Heart right ventricle (tissue), 16 donors: ENCODE measurements around the gene CREBL2. TPM values are rescaled to one million over a fixed set of nuclear protein-coding genes. Genes with fewer than 3 reads are reported as not detected.

Experiments
- ATAC-seq, 8 donors: fragments of 200-7000 bp; cut with Tn5 transposase; one replicate each; pipeline ENCODE4 v1.9.1; 2020; ENCODE audit warnings: mild to moderate bottlenecking in 8 of 8, moderate library complexity in 8 of 8, moderate number of reproducible peaks in 1 of 8
- DNase-seq, 2 donors: peaks; one replicate each; pipeline ENCODE4 v3.0.0-alpha.2; 2020
- H3K27ac ChIP-seq, 10 donors: fragments of 200-600 bp; sonication (generic) in 2 of 10; one replicate each; pipeline versions ENCODE4 v1.5.0 to v1.8.0; 2020 to 2022; ENCODE audit warnings: mild to moderate bottlenecking in 3 of 10
- H3K27me3 ChIP-seq, 7 donors: fragments of 200-600 bp; one replicate each; pipeline ENCODE4 v1.8.0; 2021 to 2022; ENCODE audit warnings: mild to moderate bottlenecking in 2 of 7
- H3K36me3 ChIP-seq, 9 donors: fragments of 200-600 bp; sonication (generic) in 1 of 9; one replicate each; pipeline versions ENCODE4 v1.5.0 to v1.8.0; 2020 to 2022; ENCODE audit warnings: mild to moderate bottlenecking in 2 of 9
- H3K4me1 ChIP-seq, 9 donors: fragments of 200-600 bp; sonication (generic) in 1 of 9; one replicate each; pipeline versions ENCODE4 v1.5.0 to v1.8.0; 2020 to 2022; ENCODE audit warnings: mild to moderate bottlenecking in 4 of 9
- H3K4me3 ChIP-seq, 10 donors: fragments of 200-600 bp; sonication (generic) in 2 of 10; one replicate each; pipeline versions ENCODE4 v1.5.0 to v1.8.0; 2020 to 2022; ENCODE audit warnings: mild to moderate bottlenecking in 7 of 10, moderate library complexity in 2 of 10
- H3K9me3 ChIP-seq, 11 donors: fragments of 200-600 bp in 10 of 11; sonication (generic) in 2 of 11; one replicate each; pipeline versions ENCODE4 v1.5.0 to v1.8.0; 2013 to 2022; ENCODE audit warnings: mild to moderate bottlenecking in 2 of 11, control low read depth in 1 of 11, moderate library complexity in 1 of 11
- WGBS, 2 donors: extraction: QIAGEN DNeasy Blood & Tissue Kit; methylation state at CpG; one replicate each; pipeline ENCODE4 v1.1.7; 2013; ENCODE audit warnings: inconsistent platforms in 1 of 2; 5-methylcytosine and 5-hydroxymethylcytosine counted together
- intact Hi-C, 10 donors: fragments of 100-400 bp; cut with DNase I; formaldehyde crosslinking; loops; one replicate each; pipeline versions ENCODE4 v1.11.1 to v1.14.2; 2022
- polyA plus RNA-seq, 2 donors: library from polyadenylated mRNA; stranded (reverse); fragments of 200-250 nt; gene quantifications; one replicate each; pipeline ENCODE4 v1.2.3, GENCODE V29; 2013
- total RNA-seq, 10 donors: library from RNA; stranded (reverse); fragmentation: NEBNext Ultra II Directional in 3 of 10; extraction: Animal tissue kit (Norgen Biotek cat#: 25700) in 3 of 10; gene quantifications; one replicate each; pipeline versions ENCODE4 v1.2.1 to v1.2.4, GENCODE V29; 2021 to 2023
- TF ChIP-seq, protein P1 (sequence below), 9 donors: fragments of 200-600 bp; sonication (generic) in 2 of 9; IDR thresholded peaks; one replicate each; pipeline versions ENCODE4 v1.5.0 to v1.8.0; 2021 to 2022; ENCODE audit warnings: antibody characterized with exemption in 9 of 9, mild to moderate bottlenecking in 5 of 9, moderate library complexity in 1 of 9
- donor health status: Arrhythmogenic right ventricular cardiomyopathy.
- donor health status: ischemic (EF 13 %, LVEDD 7.1; RV severe dilation, severe dysfunction).
- donor health status: healthy with polysubstance abuse.
- donor health status: DM: no; HTN: yes; CAD: no.
- donor health status: DM: no; HTN: no; CAD: no.
- donor health status: ischemic (EF 25% LVEDD 6.9; RV normal size, moderate dysfunction).
- donor health status: ischemic (EF 25% LVEDD 5.7; RV mildly dilated, moderate dysfunction).
- donor health status: healthy.
- donor health status: DM: yes; HTN: yes; CAD: no.
- donor health status: Ischemic cardiomyopathy.
- donor health status: ischemic (EF 35%, LVEDD 5.7; RV mildly dilated, moderate dysfunction).
- donor health status: nonischemic (EF 11% LVEDD 7.7; RV severe dilation, severe dysfunction).
- donor health status: DM: yes; HTN: yes; CAD: no.
- donor health status: PGD.
- donor health status: ischemic (EF 29% LVEDD 5.4; RV normal size, mild dysfunction).
- donor health status: nonischemic (EF 23%, LVEDD 6.1; RV moderate dilation, normal function).

Gene CREBL2
- total and polyA plus RNA-seq, 12 donors, result 9.3 to 26.4 (median 18.3) TPM

DNA sequence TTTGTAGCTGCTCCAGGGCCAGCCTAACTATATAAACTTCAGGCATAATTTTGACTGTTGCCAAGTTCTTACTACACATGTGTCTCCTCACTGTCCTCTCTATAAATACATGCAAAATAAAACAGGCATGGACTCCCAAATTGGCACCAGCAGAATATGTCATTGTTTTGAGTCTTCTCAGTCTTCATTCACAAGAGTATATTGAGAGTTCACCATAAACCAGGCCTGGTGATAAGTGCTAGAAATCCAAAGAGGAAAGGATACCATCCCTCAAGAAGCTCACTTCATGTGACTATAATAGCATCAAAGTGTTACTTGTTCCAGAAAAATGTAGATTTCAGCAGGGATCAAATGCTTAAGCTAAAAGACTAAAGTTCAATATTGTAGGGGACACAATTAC, 70.6 kb downstream of the CREBL2 start:
- Histone ChIP-seq H3K9me3 (no peaks in the 10 kb centered on the region), H3K27ac (no peak overlapping the region), H3K27me3 (no peaks in the 10 kb centered on the region), H3K4me3 (no peak overlapping the region), H3K36me3 (no peaks in the 10 kb centered on the region), H3K4me1 (peaks cover 0 to 7% (median 0%) of the 10 kb centered on the region in 9 donors)
- TF ChIP-seq, protein P1, sequence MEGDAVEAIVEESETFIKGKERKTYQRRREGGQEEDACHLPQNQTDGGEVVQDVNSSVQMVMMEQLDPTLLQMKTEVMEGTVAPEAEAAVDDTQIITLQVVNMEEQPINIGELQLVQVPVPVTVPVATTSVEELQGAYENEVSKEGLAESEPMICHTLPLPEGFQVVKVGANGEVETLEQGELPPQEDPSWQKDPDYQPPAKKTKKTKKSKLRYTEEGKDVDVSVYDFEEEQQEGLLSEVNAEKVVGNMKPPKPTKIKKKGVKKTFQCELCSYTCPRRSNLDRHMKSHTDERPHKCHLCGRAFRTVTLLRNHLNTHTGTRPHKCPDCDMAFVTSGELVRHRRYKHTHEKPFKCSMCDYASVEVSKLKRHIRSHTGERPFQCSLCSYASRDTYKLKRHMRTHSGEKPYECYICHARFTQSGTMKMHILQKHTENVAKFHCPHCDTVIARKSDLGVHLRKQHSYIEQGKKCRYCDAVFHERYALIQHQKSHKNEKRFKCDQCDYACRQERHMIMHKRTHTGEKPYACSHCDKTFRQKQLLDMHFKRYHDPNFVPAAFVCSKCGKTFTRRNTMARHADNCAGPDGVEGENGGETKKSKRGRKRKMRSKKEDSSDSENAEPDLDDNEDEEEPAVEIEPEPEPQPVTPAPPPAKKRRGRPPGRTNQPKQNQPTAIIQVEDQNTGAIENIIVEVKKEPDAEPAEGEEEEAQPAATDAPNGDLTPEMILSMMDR (IDR thresholded peaks at IDR 0.05), result no peak
- intact Hi-C loops, result no loop called here
- ATAC-seq (no peak), DNase-seq (no peak)

DNA sequence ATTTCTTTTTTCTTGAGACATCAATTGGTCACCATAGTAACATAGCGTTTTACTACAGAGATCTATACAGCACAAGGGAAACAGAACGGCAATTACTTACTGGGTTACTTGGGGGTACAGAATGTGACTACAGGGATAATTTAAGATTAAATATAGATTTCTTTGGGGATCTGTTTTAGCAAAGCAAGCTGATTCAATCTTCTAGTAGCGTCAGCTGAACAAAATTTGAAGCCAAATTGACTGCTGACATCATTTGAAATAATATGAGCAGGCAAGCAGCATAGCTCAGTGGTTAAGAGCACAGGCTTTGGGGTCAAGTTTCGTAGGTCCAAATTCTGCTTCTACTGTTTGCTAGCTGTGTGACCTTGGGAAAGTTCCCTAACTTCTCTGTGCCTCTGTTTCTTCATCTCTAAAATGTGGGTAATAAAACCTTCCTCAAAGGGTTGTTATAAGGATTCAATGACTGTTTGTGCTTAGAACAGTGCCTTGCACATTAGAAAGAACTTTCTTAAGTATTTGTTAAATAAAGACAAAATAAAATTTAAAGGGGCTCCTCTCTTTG, 71.5 kb downstream of the CREBL2 start:
- Histone ChIP-seq H3K27ac (no peak overlapping the region), H3K4me3 (no peak overlapping the region), H3K4me1 (peaks cover 0 to 7% (median 0%) of the 10 kb centered on the region in 9 donors), H3K36me3 (no peaks in the 10 kb centered on the region), H3K9me3 (no peaks in the 10 kb centered on the region), H3K27me3 (no peaks in the 10 kb centered on the region)
- WGBS, 2 donors, result 83 to 85% methylated on average over 4 of the region's 4 CpGs
- ATAC-seq (no peak), DNase-seq (no peak)
- intact Hi-C loops, result no loop called here
- TF ChIP-seq, protein P1 (IDR thresholded peaks at IDR 0.05), result no peak

DNA sequence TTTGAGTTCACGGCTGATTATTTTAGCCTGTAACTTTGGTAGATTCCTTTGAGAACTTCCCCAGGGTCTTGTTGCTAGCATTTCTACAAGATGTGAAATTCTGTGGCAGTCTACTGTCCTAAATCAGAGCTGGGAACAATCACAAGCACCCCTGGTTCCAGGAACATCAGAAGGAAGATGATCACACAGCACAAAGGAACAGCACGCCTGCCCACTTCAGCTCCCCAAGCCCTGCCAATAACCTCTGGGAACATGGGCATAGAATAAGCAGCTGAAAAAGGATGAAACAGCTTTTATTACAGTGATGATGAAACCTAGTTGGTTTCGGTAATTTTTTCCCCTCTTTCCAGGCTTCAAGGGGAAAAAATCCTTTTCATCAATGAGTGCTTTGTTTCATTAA, 72.0 kb downstream of the CREBL2 start:
- Histone ChIP-seq H3K4me1 (peaks cover 0 to 7% (median 0%) of the 10 kb centered on the region in 9 donors), H3K36me3 (no peaks in the 10 kb centered on the region), H3K27ac (no peak overlapping the region), H3K9me3 (no peaks in the 10 kb centered on the region), H3K4me3 (peak overlapping the region in 1 of 10 donors; percentile 12), H3K27me3 (no peaks in the 10 kb centered on the region)
- TF ChIP-seq, protein P1 (IDR thresholded peaks at IDR 0.05), result no peak
- DNase-seq (no peak), ATAC-seq (no peak)
- 56 to 67% methylated on average over 3 of the region's 3 CpGs for WGBS, 2 donors
- intact Hi-C loops, result no loop called here

DNA sequence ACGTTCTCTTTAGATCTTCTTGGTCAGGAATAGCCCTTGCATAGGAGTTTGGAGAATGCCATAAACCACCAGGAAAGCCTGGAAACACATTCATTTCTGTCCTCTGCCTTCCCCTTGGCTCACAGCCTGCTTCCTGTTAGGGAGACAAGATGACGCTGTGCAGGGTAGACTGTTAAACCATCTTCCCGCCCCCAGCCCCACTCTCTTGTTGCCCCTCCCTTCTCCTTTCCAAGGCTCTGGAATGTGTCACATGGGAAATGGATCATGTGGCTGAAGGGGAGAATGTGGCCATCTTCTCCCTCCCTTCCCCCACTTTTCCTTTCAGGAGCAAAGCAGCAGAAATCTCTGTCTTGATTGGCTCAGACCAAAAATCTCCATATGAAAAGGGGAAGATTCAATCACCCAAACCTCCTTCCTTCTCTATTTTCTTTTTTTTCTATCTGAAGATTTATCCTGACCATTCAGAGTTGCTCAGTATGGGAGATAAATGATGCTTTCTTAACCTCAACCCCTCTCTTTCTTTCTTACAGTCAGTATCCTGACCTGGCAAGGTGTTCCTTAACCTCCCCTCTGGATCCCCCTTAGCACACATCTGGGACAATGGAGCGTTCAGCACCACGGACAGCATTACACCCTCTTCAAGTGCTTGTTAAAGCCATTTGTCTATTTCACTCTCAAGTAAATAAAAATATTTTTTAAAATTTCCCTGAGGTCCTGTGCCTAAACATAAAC, 72.9 kb downstream of the CREBL2 start:
- Histone ChIP-seq H3K36me3 (no peaks in the 10 kb centered on the region), H3K9me3 (no peaks in the 10 kb centered on the region), H3K27ac (no peak overlapping the region), H3K4me1 (peaks cover 0 to 7% (median 0%) of the 10 kb centered on the region in 9 donors), H3K27me3 (no peaks in the 10 kb centered on the region), H3K4me3 (peak overlapping the region in 2 of 10 donors; percentile 6 to 12)
- DNase-seq, result peak in 1 of 2 donors; percentile 26
- WGBS, 2 donors, result 3 to 6% methylated on average over 5 of the region's 5 CpGs
- intact Hi-C loops, result no loop called here
- peak in 3 of 8 donors; percentile 47 to 56 (median 49) for ATAC-seq
- TF ChIP-seq, protein P1 (IDR thresholded peaks at IDR 0.05), result no peak
